Astrocyte (in vitro differentiated cells and primary cell): ENCODE results near the gene USP31. TPM values are rescaled to one million over a fixed set of nuclear protein-coding genes. Genes with fewer than 3 reads are reported as not detected.

ENCODE experiments used
- DNase-seq: peaks from one replicate; pipeline ENCODE4 v3.0.0-alpha.2; 2010; ENCODE audit warnings: low read depth
- FAIRE-seq: peaks from 2 replicates; lab custom pipeline; 2011; peaks lifted over from hg19 to GRCh38; lab: Jason Lieb, UNC
- H2AFZ ChIP-seq: 2 replicates; pipeline ENCODE4 v1.6.0; 2012; ENCODE audit warnings: low read depth, low read length, inconsistent platforms
- H3K27ac ChIP-seq: 2 replicates; pipeline ENCODE4 v1.5.1; 2011; ENCODE audit warnings: low read depth, low read length, inconsistent platforms
- H3K27me3 ChIP-seq: 2 replicates; pipeline ENCODE4 v1.6.0; 2011; ENCODE audit warnings: low read length, inconsistent platforms; ENCODE audit not compliant: insufficient read depth
- H3K36me3 ChIP-seq: 2 replicates; pipeline ENCODE4 v1.5.1; 2011; ENCODE audit warnings: low read length, inconsistent platforms; ENCODE audit not compliant: insufficient read depth
- H3K4me1 ChIP-seq: 2 replicates; pipeline ENCODE4 v1.5.1; 2011; ENCODE audit warnings: low read length, inconsistent platforms; ENCODE audit not compliant: insufficient read depth
- H3K4me2 ChIP-seq: 2 replicates; pipeline ENCODE4 v1.6.0; 2012; ENCODE audit warnings: low read length, inconsistent platforms
- H3K4me3 ChIP-seq: 2 replicates; pipeline ENCODE4 v1.5.1; 2011; ENCODE audit warnings: low read depth, mild to moderate bottlenecking, low read length, inconsistent platforms; ENCODE audit not compliant: insufficient read depth
- H3K79me2 ChIP-seq: 2 replicates; pipeline ENCODE4 v1.6.0; 2012; ENCODE audit warnings: mild to moderate bottlenecking, low read length, inconsistent platforms; ENCODE audit not compliant: insufficient read depth
- H3K9ac ChIP-seq: 2 replicates; pipeline ENCODE4 v1.6.0; 2012; ENCODE audit warnings: mild to moderate bottlenecking, low read length, inconsistent platforms
- H3K9me3 ChIP-seq: 2 replicates; pipeline ENCODE4 v1.5.1; 2012; ENCODE audit warnings: low read depth, mild to moderate bottlenecking, low read length, inconsistent platforms; ENCODE audit not compliant: insufficient read depth
- H4K20me1 ChIP-seq: 2 replicates; pipeline ENCODE4 v1.6.0; 2012; ENCODE audit warnings: low read length, inconsistent platforms; ENCODE audit not compliant: insufficient read depth
- H3K27ac Mint-ChIP-seq: one replicate; pipeline ENCODE4 v1.8.0; 2021; ENCODE audit warnings: mild to moderate bottlenecking, mixed read lengths; ENCODE audit not compliant: unreplicated experiment
- H3K27me3 Mint-ChIP-seq: one replicate; pipeline ENCODE4 v1.8.0; 2021; ENCODE audit warnings: low read depth, mixed read lengths; ENCODE audit not compliant: unreplicated experiment
- H3K36me3 Mint-ChIP-seq: one replicate; pipeline ENCODE4 v1.8.0; 2021; ENCODE audit warnings: low read depth, mixed read lengths; ENCODE audit not compliant: unreplicated experiment
- H3K4me1 Mint-ChIP-seq: one replicate; pipeline ENCODE4 v1.8.0; 2021; ENCODE audit warnings: low read depth, mixed read lengths; ENCODE audit not compliant: unreplicated experiment
- H3K4me3 Mint-ChIP-seq: one replicate; pipeline ENCODE4 v1.8.0; 2021; ENCODE audit warnings: mild to moderate bottlenecking, moderate library complexity, mixed read lengths; ENCODE audit not compliant: unreplicated experiment
- H3K9me3 Mint-ChIP-seq: one replicate; pipeline ENCODE4 v1.8.0; 2021; ENCODE audit warnings: mild to moderate bottlenecking, mixed read lengths; ENCODE audit not compliant: unreplicated experiment
- CTCF ChIP-seq: IDR thresholded peaks from 2 replicates; pipeline ENCODE4 v1.5.1; 2011; ENCODE audit warnings: low read depth, mild to moderate bottlenecking, inconsistent platforms, low read length, moderate library complexity; ENCODE audit not compliant: insufficient read depth
- EZH2 ChIP-seq: IDR thresholded peaks from 2 replicates; pipeline ENCODE4 v1.6.1; 2012; ENCODE audit warnings: mild to moderate bottlenecking, low read length, inconsistent platforms; ENCODE audit not compliant: insufficient read depth
- total RNA-seq: library from RNA; stranded (reverse); gene quantifications from 2 replicates; pipeline ENCODE4 v1.2.1, GENCODE V29; 2021

Gene USP31
- total RNA-seq, 1 donor from 2014 or later, result 9.4 TPM

GRCh38 chr16:23163921-23164320 is 14.7 kb upstream of the USP31 start:
- Histone ChIP-seq H3K4me3 (no peak overlapping the region), H4K20me1 (no peaks in the 10 kb centered on the region), H3K9ac (no peak overlapping the region), H3K27me3 (no peaks in the 10 kb centered on the region), H3K27ac (no peak overlapping the region), H3K79me2 (no peaks in the 10 kb centered on the region), H3K4me1 (no peaks in the 10 kb centered on the region), H3K9me3 (no peaks in the 10 kb centered on the region), H3K4me2 (no peak overlapping the region), H2AFZ (no peak overlapping the region), H3K36me3 (no peaks in the 10 kb centered on the region)
- DNase-seq (no peak), FAIRE-seq (no peak)
- peaks cover 2% of the 10 kb centered on the region for H3K9me3 Mint-ChIP-seq
- peaks cover 16% of the 10 kb centered on the region for H3K27me3 Mint-ChIP-seq
- no peaks in the 10 kb centered on the region for H3K36me3 Mint-ChIP-seq
- TF ChIP-seq CTCF (no peak), EZH2 (no peak)
- no peak overlapping the region for H3K4me3 Mint-ChIP-seq
- peaks cover 7% of the 10 kb centered on the region for H3K4me1 Mint-ChIP-seq
- no peak overlapping the region for H3K27ac Mint-ChIP-seq

GRCh38 chr16:23160574-23160973 is 11.3 kb upstream of the USP31 start:
- Histone ChIP-seq H3K36me3 (no peaks in the 10 kb centered on the region), H2AFZ (no peak overlapping the region), H3K9me3 (no peaks in the 10 kb centered on the region), H3K4me3 (no peak overlapping the region), H3K27me3 (no peaks in the 10 kb centered on the region), H3K4me2 (no peak overlapping the region), H3K27ac (no peak overlapping the region), H3K4me1 (no peaks in the 10 kb centered on the region), H4K20me1 (no peaks in the 10 kb centered on the region), H3K79me2 (no peaks in the 10 kb centered on the region), H3K9ac (no peak overlapping the region)
- Mint-ChIP-seq H3K9me3 (peaks cover 2% of the 10 kb centered on the region), H3K27ac (no peak overlapping the region), H3K36me3 (no peaks in the 10 kb centered on the region), H3K27me3 (peaks cover 29% of the 10 kb centered on the region), H3K4me1 (peaks cover 7% of the 10 kb centered on the region), H3K4me3 (no peak overlapping the region)
- TF ChIP-seq EZH2, result no peak
- no peak for TF ChIP-seq CTCF
- no peak for DNase-seq
- FAIRE-seq, result no peak

GRCh38 chr16:23160082-23160481 is 10.8 kb upstream of the USP31 start:
- TF ChIP-seq CTCF (no peak), EZH2 (no peak)
- no peak for FAIRE-seq
- Mint-ChIP-seq H3K27ac (no peak overlapping the region), H3K36me3 (no peaks in the 10 kb centered on the region), H3K4me1 (peaks cover 7% of the 10 kb centered on the region), H3K4me3 (no peak overlapping the region), H3K27me3 (peaks cover 33% of the 10 kb centered on the region), H3K9me3 (peaks cover 2% of the 10 kb centered on the region)
- H4K20me1 ChIP-seq, result no peaks in the 10 kb centered on the region
- no peak overlapping the region for H3K27ac ChIP-seq
- no peaks in the 10 kb centered on the region for H3K79me2 ChIP-seq
- H3K9ac ChIP-seq, result no peak overlapping the region
- H3K27me3 ChIP-seq, result no peaks in the 10 kb centered on the region
- no peaks in the 10 kb centered on the region for H3K36me3 ChIP-seq
- no peaks in the 10 kb centered on the region for H3K4me1 ChIP-seq
- no peaks in the 10 kb centered on the region for H3K9me3 ChIP-seq
- no peak overlapping the region for H3K4me3 ChIP-seq
- DNase-seq, result no peak
- H3K4me2 ChIP-seq, result no peak overlapping the region
- no peak overlapping the region for H2AFZ ChIP-seq
